Renal cortical epithelial cell (primary cell): ENCODE data around the gene FBXL15. TPM values are rescaled to one million over a fixed set of nuclear protein-coding genes. Genes with fewer than 3 reads are reported as not detected.
"Not testable (repeated sequence)": the region's sequence is repeated elsewhere in the genome, so short reads cannot be mapped to it uniquely, and the experiment has no call there.

ENCODE experiments used
- DNase-seq: peaks from one replicate; pipeline ENCODE4 v3.0.0-alpha.2; 2011; ENCODE audit warnings: low read depth
- total RNA-seq: library from RNA; depleted of rRNA; stranded (reverse); fragments of >200 nt; gene quantifications from 2 replicates; pipeline ENCODE4 v1.2.3, GENCODE V29; 2014

Gene FBXL15
- total RNA-seq, 1 donor from 2014 or later: 15.1 TPM

DNA sequence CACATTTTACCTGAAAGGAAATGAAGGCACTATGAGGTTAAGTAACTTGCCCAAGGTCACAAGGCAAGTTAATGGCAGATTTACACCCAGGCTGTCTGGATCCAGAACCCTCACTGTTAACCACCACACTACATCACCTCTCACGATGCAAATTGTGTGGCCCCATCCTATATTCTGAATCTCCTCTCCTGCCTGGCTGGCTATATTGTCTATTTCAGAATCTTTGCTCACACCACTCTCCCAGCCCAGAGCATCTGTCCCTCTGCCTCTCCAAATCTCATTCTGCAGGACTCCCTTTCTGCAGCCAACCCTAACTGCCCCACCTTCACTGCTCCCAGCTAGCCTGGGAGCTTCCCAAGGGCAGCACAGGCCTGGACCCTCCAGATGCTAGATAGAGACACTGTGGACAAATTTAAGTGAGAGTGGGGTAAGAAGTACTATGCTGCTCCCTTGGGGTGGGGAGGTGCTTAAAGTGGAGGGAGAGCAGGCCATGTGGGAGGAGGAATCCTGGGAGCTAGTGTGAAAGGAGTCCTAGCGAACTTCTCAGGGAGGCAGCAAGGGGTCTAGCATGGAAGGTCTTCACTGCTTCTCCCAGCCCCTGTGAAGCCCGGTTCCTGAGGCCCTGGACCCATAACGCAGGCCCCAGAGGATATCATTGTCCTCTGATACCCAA, 11.0 kb downstream of the FBXL15 start:
- no peak for DNase-seq

DNA sequence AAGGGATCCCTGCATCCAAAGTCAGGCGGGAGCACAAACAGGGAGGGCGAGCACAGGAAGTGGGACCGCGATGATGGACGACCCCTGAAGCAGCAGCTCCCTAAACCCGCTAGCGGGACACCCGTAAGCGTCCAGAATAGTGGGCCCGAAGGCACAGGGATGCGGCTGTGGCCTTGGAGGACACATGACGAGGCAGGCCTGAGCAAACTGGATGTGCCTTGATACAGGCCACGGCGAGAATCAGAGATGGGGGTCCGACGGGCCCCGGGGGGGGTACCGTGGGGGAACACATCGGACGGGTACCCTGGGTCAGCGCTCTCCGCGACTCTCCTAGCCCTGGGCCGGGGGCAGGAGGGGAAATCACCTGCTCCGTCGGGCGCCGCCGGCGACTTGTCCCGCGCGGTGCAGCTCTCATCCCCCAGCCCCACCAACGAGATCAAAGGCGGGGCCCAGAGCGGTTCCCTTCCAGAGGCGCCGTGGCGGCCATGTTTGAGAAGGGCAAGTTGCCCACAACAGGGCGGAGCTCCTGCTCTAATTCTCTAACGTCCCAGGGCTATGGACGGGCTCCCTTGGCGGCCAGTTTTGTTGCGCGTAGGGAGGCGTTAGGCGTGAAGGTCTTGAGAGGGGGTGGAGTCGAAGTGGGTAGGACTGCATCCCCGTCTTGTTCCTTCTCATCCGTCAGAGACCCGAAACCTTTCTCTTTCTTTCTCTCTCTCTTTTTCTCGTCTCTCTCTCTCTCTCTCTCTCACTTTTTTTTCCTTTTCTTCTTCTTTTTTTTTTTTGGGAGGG, 11.7 kb downstream of the FBXL15 start, which contains the start of gene CUEDC2:
Gene CUEDC2, minus strand, starts transcription at position 413 of the 789 bp plus-strand sequence. CDS start 7,386 bp downstream, outside the sequence.
- peak; percentile 87 for DNase-seq

DNA sequence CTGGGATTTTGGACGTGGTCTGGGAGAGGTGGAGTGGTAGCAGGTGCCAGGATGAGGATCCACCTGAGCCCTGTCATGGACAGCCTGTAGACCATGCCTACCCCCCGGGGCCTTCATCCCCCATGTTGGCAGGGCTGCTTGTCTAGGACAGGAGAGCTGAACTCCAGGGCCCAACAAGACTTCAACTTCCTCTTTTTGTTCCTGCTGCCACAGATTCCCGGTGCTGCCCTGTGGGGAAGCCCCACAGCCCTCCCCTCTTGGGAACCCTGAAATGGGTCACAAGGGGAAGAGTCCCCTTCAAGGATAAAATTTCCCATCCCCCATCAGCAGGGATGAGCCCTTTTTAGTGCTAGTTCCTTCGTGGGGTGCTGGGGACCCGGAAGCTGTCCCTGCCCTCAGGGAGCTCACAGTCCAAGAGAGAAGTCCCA, 13.0 kb downstream of the FBXL15 start:
- DNase-seq: no peak

DNA sequence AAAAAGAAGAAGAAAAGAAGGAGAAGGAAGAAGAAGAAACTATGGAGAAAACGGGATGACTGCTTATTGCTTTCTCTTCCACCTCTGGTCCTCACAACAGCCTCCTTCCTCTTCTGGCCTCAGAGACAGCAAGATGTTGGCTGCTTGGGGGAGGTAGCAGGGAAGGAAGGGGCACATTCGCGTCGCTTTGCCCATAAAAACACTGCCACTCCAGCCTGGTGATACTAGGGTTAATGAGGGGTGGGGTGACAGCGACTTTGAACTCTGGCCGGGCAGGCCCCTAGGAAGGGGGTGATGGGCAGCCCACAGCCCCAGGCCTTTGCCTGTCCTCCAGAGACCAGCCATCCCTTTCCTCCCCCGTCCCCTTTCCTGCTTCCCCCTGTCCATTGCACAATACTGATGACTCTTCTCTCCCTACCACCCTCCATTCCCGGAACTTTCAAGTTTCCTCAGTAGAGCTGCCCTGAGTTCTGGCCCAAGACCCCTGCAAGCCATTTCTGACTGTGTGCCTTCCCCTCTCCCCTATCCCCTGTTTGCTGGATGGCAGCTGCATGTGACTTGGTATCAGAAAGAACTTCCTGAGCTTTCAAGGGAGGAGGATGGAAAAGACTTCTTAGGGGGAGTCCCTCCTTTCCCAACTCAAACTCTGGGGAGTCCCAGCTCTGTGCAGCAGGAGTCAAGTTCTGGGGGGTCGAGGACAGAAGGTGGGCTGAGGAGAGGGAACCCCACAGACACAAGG, 13.9 kb downstream of the FBXL15 start:
- DNase-seq: peak; percentile 77

DNA sequence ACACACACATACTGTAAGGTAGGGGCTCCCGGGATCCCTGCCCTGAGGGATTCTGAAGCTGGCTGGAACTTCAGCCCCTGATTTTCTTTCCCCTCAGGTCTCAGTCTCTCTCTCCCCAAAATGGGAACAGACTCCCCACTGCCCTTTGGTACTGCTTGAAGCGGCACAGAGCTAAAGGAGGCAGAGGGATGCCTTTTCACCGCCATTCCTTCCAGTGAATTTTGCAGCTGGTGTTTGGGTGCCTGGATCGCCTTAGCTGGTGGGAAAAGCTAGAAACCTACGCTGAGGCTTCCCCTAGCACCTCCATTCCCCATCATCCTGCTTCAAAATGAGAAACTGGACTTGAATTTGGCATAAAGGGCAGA, 14.5 kb downstream of the FBXL15 start:
- no peak for DNase-seq

DNA sequence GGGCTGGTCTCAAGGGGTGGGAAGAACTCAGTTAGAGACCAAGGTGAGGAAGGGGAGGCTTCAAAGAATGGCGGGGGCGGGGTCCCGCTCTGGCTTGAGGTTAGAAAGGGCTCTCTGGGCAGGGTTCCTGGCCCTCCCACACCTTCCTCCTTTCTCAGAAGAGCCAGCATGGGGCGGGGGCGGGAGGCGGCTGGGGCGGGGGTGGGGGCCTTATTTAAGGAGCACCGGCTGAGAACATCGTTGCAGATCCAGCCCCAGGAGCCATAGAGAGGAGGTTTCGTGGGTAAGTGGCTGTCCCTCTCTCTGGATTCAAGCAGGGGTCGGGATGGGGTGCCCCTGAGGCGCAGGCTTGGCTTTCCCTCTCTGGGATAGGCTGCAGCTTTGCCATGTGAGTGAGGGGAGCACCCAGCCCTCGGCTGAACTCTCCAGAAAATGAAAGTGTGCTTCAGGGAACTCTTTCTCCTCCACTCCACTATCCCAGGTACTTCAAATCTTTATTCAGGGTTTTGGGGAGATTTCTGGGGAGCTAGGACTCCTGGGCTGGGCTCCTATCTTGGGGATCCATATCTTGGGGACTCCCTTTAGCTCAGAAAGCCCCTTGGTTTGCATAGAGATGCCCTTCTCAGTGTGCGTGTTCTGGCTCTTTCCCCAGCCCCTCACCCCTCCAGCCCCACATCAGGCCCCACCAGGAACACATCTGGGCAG, 15.0 kb downstream of the FBXL15 start:
- no peak for DNase-seq

DNA sequence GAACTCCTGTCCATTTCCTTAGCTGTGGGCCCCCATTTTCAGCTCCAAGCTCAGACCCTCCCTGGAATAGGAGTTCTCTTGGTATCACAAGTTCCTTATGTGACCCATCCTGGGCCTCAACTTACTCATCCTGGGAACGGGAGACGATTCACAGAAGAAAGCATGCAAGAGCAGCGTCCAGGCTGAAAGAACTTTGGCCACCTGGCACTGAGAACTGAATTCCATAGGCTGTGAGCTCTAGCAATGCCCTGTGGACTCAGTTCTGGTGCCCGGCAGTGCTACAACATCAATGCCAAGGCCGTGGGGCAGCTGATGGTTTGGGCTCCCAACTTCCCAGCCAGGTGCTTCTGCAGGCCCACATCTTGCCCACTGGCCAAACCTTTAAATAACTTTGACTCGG, 15.7 kb downstream of the FBXL15 start:
- DNase-seq: no peak

DNA sequence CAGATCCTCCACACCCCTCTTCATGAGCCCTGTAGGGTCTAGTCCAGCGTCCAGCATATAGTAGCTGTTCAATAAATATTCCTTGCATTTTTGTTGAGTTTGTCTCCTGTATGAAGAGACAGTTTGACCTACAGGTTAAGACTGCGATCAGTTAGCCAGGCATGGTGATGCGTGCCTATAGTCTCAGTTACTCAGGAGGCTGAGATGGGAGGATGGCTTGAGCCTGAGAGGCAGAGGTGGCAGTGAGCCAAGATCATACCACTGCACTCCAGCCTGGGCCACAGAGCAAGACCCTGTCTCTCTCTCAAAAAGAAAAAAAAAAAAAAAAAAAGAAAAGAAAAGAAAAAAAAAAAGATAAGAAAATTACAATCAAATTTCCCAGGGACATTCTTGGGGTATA, 16.9 kb downstream of the FBXL15 start:
- no peak for DNase-seq

DNA sequence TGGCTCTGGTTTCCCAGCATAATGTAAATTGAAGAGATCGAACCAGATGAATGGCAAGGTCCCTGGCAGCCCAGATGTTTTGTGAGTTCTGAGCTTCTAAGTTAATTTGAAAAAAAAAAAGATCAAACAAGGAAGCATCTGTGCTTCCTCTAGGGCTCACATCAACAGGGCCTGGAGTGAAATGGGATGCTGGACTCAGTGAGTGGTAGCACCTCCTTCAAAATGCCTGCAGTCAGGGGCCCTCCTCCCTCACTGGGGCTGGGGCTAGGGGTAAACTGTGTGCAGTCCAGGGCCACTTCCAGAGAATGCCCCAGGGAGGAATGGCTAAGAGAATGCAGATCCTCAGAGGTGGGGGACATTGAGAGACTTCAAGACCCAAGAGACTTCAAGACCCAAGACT, 17.7 kb downstream of the FBXL15 start:
- no peak for DNase-seq

DNA sequence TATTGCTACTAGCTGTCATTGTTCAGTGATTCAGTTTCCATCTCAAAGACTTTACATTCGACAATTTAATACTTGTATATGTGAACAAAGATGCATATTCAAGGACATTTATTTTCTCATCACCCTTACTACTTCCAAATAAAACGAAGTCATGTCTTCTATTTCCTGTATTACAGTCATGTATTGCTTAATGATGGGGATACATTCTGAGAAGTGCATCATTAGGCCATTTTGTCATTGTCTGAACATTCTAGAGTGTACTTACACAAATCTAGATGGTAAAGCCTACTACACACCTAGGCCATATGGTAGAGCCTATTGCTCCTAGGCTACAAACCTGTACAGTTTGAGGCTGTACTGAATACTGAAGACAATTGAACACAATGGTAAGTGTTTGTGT, 24.2 kb downstream of the FBXL15 start:
- no peak for DNase-seq

DNA sequence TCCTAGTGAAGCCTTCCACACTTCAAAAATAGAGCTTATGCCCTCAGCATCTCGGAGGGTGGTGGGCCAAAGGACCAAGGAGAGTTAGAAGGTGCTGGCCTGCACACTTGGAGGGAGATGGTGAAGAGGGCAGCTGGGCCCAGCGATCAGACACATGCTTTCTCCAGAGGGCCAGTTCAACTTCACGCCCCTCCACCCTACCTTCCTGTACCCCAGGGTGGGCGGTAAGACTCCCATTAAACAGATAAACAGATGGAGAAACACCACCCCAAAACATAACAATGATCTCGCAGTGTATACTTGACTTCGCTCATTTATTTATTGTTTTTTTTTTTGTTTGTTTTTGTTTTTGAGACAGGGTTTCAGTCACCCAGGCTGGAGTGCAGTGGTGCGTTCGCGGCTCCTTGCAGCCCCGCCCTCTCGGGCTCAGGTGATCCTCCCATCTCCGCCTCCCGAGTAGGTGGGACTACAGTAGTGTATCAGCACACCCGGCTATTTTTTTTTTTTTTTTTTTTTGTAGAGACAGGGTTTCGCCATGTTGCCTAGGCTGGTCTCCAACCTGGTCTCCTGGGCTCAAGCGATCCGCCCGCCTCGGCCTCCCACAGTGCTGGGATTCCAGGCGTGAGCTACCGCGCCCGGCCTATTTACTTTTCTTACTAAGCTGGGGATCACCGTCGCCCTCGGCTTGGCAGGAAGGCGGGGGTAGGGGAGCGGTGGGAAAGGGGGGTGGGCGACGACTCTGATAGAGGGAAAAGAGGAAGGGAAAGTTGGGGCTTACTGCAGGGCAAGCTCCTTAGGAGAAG, 28.9 kb downstream of the FBXL15 start:
- peak; percentile 83 for DNase-seq

DNA sequence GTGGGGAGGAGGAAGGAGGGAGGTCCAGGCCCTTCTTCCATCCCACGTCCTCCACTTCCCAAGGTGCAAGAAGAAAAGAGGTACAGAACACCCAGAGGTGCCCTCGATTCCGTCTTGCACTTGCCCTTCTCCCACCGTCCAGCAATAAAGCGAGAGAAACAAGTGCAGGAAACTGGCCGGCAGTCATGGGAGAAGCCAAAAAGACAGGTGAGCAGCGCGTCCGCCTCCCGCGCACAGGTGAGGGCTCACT, 29.4 kb downstream of the FBXL15 start:
- DNase-seq: no peak

DNA sequence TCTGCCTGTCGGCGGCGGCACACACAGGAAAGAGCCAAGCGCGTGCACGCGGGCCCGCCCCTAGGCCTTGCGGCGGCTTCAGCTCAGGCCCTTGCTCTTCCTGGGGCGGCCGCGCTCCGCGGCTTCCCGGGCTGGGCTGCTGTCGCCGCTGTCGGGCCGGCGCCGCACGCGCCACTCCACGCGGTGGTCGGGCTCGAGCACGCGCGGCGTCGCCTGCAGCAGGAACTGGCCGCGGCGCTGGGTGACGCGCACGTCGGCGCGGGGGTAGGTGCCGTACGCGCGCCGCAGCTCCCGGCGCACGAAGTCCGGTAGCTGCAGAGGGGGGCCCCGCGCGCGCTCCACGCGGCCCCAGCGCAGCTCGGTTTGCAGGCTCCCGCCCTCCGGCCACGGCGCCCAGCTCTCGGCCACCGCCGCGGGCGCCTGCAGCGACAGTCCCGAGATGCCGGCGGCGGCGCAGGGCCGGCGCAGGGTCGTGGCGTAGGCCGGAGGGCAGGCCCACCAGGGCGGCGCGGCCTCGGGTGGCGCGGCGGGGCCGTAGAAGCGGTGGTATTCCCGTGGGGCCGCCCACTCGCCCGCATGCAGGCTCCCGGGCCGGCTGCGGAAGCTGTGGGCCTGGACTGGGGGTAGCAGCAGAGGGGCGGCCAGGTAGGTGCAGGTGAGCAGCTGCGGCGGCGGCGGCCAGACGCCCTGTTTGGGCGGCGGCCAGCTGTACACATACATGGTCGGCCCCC, 29.9 kb downstream of the FBXL15 start:
- no peak for DNase-seq

DNA sequence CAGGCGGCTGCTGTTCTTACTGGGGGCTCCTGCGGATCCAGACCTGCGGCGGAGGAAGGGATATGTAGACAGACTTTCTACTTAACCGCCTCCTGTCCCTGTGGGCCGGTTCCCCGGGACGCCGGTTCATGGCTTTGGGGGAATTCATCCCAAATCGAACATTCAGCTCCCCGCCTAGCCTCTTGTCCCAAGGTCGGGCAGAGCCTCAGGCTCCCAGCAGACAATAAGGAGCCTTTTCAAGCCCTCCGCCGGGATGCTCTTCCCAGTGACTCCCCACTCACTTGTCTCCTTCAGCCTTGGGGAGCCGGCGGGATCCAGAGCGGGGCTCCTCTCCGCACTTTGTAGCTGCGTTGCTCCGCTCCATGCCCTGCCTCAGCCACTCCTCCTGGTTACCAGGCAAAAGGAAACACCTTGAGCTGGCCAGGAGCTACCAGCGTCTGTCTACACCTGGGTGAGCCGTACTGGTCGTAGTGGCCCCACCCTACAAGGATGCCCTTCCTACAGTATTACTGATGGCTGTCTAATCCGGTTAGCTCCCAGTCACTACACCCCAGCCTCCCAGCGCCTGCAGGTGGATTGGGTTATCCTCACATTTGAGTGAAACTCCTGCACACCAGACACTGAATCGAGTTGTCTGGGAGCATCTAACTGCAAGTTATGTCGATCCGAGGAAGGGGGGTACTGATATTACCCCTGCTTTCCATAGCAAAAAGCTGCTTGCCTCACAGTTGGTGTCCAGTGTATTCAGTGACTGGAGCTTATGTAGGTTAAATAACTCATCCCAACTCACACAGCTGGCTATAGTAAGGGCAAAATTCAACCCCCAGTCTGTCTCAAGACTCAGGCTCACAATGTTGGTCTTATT, 30.7 kb downstream of the FBXL15 start, which contains the start of gene C10orf95:
Gene C10orf95, minus strand, starts transcription at position 439 of the 865 bp plus-strand sequence. CDS start 450 bp downstream, outside the sequence.
- DNase-seq: no peak

DNA sequence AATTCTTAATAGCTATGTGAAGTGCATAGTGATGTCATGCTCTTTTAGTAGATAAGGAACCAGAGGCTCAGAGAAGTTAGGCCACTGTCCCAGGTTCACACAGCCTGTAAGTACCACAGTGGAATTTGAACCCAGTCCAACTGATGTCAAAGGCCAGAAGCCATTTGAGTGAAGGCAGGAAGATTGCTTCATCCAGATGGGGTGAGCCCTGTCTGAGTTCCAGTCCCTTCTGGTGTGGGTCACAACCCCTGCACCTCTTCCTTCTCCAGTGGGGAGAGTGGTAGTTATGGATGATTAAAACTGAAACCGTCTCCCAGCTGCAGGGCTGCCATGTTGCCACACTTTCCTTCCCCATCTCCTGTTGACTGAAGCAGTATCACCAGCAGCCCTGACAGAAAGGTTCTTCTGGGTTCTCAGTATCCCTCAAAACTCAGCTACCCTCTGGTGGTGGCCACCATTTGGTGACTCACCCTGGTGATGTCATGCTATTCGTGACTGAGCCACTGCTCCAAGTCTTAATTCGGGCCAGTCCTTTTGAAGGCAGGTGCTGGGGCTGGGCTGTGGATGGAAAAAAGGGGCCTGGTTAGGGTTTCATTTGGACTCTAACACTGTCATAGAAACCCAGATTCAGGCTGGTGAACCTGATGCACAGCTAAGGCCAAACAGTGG, 32.2 kb downstream of the FBXL15 start:
- peak; percentile 78 for DNase-seq

DNA sequence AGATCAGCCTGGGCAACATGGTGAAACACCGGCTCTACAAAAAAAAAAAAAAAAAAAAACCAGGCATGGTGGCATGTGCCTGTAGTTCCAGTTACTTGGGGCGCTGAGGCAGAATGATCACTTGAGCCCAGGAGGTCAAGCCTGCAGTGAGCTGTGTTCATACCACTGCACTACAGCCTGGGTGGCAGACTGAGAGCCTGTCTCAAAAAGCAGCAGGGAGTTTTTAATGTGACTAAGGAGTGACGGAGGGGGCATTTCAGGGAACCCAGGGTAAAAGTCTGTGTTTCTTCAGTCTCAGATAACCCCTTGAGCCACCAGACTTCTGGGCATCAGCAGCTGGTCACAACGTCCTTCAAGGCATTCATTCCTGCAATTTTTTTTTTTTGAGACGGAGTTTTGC, 32.9 kb downstream of the FBXL15 start:
- no peak for DNase-seq

DNA sequence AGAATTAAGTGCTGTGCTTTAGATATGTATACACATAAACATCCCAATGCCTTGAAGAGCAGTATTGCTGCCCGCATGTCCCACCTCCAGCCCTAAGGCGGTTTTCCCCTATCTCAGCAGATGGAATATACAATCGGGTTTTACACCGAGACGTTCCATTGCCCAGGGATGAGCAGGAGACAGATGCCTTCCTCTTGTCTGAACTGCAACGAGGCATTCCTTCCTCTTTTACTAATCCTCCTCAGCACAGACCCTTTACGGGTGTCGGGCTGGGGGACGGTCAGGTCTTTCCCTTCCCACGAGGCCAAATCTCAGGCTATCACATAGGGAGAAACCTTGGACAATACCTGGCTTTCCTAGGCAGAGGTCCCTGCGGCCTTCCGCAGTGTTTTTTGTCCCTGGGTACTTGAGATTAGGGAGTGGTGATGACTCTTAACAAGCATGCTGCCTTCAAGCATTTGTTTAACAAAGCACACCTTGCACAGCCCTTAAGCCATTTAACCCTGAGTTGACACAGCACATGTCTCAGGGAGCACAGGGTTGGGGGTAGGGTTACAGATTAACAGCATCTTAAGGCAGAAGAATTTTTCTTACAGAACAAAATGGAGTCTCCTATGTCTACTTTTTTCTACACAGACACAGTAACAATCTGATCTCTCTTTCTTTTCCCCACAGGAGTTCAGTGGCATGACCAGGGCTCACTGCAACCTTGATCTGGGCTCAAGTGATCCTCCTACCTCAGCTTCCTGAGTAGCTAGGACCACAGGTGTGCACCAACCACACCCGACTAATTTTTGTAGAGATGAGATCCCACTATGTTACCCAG, 34.2 kb downstream of the FBXL15 start:
- not testable (repeated sequence) for DNase-seq

DNA sequence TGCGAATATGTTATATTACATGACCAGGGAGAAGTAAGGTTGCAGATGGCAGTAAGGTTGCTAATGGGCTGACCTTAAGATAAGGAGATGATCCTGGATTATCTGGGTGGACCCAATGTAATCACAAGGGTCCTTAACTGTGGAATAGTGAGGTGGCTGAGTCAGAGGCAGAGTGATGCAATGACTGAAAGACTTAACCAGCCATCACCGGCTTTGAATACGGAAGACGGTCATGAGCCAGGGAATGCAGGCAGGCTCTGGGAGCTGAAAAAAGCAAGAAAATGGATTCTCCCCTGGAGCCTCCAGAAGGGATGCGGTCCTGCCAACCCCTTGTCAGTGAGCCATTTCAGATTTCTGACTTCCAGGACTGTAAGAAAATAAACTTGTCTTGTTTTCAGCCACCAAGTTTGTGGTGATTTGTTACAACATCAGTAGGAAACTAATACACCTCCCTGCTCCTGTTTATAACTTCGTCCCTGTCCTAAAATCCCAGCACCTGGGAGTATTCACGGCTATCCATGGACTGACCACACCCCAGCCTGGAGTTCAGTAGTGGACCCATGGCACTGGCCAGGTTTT, 35.3 kb downstream of the FBXL15 start:
- peak; percentile 91 for DNase-seq
